H1 (cell line): ENCODE measurements around the gene KRTDAP. TPM values are rescaled to one million over a fixed set of nuclear protein-coding genes. Genes with fewer than 3 reads are reported as not detected.

Source experiments
- JUND ChIP-seq: IDR thresholded peaks from 2 replicates; pipeline ENCODE4 v1.6.1; 2011; ENCODE audit warnings: mild to moderate bottlenecking, improper control_type of control experiment, low read length
- RFX5 ChIP-seq: IDR thresholded peaks from 2 replicates; pipeline ENCODE4 v1.6.1; 2011; ENCODE audit warnings: low read depth, low read length, improper control_type of control experiment, borderline replicate concordance
- polyA plus RNA-seq, 7 experiments: library from polyadenylated mRNA; depleted of rRNA in 3 of 7; stranded (reverse) in 5 of 7; unstranded in 2 of 7; fragments of >200 nt in 5 of 7; fragments of 200-250 nt in 2 of 7; gene quantifications; 1 replicate in 5 of 7; 2 replicates in 1 of 7; 4 replicates in 1 of 7; pipeline versions ENCODE4 v1.2.1 to v1.2.3, GENCODE V29; 2011 to 2013; ENCODE audit warnings: missing spikeins in 2 of 7, mixed read lengths in 2 of 7
- total RNA-seq: library from RNA; stranded (reverse); fragmentation: NEBNext Ultra II Directional; extraction: Animal tissue kit (Norgen Biotek cat#: 25700); gene quantifications from 2 replicates; pipeline ENCODE4 v1.2.1, GENCODE V29; 2021

The KRTDAP gene
- total and polyA plus RNA-seq, 2 of the 8 experiments (the other 6 are each of a cell fraction or from before 2014, with no cell fraction given): 0.69 to 0.88 TPM

DNA sequence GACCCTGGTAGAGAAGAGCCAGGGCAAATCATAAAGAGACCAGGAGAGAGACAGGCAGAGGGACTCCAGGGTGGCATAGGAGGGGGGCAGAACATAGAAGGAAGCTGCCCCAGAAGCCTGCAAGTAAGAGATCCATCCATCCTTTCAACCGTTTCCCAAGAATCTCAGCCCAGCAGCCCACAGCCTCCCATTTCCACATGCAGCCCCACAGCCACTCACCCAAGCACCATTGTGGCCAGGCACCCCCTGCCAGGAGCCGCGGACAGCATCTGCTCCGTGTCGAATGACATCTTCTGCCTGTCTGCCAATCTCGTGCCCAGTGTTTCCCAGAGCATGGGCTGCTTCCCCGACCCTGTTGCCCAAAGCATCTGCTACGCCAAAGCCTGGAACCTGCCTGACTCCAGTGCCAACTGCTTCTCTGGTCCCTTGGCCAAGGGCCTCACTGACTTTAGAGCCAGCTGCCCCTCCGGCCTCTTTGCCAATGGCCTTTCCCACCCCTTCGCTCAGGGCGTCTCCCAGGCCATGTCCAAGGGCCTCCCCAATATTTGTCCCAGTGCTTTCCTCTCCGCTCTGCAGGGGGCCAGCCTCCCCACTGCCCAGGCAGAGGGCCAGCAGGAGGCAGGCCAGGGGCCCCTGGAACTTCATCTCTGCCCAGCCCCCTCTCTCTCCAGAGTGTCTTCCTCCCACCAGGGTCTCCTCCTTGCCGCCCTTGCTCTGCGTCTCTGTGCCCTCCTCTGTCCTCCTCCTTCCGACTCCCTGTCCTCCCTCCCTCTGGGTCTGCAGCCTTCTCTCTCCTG lies 22.8 kb upstream of the KRTDAP start (continued):
- no peak for TF ChIP-seq JUND
- no peak for TF ChIP-seq RFX5
